Eye (tissue), 1 donor: ENCODE data around the gene CCDC178.
A peak's percentile ranks its signal among the peaks of the same experiment; 100 is the strongest.
"Not testable (repeated sequence)": the region's sequence is repeated elsewhere in the genome, so short reads cannot be mapped to it uniquely, and the experiment has no call there.

Source experiments
- DNase-seq: peaks from one replicate; pipeline ENCODE4 v3.0.0-alpha.2; 2015

The CCDC178 gene, protein sequence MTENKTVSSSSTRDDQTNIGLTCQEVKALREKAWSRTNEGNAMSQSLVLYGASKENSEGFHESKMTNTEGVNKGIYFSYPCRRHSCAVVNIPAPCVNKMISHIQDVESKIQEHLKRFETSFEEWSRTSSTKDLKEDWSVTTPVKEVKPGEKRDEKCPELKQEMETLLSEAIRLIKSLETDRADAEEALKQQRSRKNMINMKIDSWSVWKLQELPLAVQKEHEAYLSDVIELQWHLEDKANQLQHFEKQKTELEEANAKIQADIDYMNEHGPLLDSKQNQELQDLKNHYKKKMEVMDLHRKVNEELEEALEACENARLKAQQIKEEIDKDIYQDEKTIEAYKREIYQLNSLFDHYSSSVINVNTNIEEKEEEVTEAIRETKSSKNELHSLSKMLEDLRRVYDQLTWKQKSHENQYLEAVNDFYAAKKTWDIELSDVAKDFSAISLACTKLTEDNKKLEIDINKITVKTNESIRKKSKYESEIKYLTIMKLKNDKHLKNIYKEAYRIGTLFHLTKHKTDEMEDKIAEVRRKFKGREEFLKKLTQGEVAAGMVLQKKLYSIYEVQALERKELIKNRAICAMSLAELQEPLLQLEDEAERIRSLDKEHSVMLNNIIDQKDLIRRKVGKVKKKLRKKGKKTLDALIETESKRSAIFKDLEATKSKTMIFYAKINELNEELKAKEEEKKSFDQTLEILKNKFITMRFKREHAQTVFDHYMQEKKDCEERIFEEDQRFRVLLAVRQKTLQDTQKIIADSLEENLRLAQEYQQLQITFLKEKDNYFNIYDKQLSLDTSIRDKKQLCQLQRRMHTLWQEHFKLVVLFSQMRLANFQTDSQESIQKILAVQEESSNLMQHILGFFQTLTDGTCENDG

DNA sequence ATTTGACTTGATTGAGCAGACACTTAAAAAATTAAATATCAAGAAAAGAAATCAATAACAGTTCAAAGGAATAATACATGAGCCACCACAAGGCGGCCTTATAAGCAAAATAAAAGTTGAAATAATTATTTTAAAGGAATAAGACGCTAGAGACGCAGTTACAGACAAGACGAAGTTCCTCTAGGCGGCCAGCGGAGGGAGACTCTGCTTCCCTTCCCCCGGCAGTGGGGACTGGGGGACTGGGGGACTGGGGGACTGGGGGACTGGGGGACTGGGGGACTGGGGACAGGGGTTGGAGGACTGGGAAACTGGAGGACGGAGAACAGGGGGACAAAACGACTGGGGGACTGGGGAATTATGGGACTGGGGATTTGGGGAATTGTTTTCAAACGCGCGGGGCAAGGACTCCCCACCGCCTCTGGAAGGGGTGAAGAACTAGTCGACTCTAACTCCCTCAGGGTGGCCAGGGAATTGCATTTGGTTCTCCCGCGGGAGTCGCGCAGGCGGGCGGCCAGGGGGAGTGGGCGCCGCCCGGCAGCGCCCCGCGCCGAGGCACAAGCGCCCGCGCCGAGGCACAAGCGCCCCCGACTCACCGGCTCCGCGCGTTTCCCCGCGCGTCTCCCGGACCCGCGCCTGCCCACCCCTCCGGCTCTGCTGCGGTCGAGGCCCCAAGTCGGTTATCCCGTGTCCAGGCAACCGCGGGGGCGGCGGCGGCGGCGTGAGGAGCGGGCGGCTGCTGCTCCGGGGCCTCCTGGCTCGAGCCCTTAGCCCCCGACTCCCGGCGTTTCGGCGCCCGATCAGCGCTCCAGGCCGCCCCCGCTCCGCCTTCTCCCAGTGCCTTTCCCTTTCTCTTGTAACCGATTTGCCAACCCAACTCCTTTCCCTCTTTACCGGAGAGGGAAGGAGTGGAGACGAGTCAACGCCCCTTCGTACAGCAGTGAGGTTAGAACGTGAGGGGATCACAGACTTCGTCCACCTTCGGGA is at the start of gene CCDC178:
CCDC178 (minus strand) TSS at position 662 of the 984 bp plus-strand sequence. CDS start 28,633 bp downstream, outside the sequence.
- DNase-seq, result peak; percentile 82

DNA sequence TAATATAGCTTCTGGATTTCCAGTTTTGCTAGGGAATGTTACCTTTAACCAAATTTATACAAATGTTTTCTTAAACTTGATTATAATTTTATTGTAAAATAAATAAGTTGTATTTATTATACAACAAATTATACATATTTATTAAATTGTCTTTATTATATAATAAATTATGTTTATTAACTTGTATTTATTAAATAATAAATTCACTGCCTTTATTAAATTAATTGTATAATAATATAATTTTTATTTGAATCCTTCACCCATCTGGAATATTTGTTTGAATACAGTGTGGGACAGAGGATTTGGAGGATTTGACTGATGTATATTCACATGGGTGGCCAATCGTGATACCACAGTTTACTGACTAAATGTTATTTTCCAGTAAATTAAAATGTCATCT is 43.4 kb upstream of the CCDC178 start:
- DNase-seq, result no peak

DNA sequence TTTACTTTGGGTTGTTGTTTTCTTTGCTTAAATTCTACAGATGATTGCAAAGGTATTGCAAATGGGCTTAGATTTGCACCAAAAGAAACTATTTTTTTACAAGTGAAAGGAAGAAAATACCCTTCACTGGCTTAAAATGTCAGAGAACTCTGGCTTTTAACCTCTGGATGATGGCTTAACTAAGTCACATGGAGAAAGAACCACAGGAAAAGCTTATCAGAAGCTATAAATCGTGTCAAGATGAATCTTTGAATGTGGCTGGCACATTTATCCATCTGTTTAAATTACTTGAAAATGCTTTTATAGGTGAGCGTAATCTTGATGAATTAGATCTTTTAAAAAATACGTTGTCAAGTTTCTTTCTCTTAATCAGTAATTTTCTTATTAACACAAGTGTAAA is 32.0 kb upstream of the CCDC178 start:
- no peak for DNase-seq

DNA sequence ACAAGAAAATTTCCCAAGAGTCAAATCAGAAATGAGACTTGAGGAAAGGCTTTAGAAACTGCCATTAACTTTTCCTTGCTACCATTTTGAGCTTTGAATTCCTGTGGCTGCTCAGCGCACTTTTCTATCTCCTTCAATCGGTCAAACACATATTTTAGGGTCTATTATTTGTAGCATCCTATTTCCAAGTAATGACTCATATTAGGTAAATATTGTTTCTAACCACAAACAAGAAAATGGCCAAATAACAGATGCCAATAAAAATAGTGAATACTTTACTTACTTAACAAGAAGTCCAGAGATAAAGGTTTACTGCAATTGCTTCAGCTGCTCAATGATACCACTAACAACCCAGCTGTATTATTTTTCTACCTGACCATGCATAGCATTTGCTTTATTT is 29.7 kb upstream of the CCDC178 start:
- no peak for DNase-seq

DNA sequence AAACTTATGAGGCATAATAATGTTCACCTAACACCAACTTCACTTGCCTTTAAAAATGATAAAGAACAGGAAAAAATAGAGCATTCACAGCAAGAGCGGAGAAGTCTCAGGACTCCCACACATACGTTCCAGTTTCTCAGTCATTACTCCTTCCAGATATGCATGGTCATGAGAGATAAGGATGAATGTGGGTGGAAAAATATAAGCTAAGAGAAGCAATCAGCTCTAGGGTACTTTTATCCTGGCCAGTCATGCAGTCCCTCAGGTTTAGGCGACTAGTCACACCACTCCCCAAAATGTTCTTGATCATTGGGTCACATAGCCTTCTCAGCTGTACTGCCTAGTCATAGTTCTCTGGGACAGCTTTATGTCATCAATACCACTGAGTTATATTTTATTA is 29.2 kb upstream of the CCDC178 start:
- no peak for DNase-seq

DNA sequence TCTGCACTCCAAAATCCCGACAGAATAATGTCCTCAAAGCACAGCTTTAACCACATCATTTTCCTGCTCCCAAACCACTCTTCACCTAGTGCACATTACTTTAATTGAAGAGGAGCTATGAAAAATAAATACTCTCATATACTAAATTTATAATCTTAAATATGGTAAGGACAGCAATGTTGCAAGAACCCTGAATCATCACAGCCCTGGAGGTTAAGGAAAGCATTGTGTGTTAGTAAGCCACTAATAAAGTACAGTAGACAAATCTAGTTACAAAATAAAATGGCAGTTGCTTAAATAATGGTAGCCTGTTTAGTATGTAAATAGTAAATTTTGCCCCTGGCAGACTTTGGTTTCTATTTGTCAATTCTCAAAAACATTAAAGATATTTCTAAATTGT is 27.0 kb upstream of the CCDC178 start:
- no peak for DNase-seq

DNA sequence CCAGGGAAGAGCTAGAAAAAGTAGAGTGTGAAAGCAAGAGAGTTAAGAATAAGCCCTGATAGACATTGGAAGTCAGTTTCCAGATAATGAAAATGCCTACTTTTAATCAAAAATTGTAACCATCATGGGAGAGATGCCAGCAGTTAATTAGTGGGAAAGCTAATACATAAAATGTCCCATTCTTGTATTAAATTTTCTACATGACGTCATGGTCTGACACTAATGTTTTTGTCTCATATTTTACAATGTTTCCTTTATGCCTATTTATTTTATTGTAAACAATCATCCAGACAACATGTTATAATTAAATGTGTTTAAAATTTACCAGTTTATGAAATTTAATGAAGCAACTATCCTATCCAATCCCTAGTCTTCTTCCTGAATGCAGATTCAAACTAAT is 26.3 kb upstream of the CCDC178 start:
- no peak for DNase-seq

DNA sequence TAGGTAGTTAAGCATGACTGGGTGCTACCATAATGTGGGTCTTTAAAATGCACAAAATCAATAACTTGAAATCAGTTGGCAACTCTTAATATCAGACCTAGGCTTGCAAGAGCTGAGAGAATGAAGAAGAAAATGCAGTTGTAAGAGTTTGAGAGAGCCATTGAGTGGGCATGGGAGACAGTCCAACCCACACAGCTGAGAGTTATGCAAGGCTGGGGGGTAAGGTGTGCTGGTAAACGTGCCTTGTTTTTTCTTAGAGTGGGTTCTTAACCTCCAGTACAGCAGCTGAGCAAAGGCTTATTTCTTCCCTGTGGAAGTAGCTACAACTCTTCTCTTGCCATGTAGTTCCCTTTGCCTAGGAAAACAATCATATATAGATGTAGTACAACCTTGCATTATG is 20.2 kb upstream of the CCDC178 start:
- no peak for DNase-seq

DNA sequence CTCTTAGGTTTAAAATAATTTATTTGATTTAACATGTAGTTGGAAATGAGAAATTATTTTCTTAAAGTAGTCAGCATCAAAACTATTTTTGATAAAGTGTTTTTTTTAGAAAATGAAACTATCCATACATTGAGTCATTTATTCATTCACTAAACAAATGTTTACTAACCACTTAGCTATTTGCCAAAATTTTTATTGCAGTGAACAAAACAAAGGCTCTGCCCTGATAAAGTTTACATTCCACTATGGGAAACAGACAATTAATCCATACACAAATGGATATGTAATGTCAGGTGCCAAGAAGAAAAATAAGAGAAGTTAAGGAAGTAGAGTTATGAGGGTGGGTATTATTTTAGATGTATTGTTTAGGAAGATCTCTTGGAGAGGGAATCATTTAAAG is 19.1 kb upstream of the CCDC178 start:
- no peak for DNase-seq

DNA sequence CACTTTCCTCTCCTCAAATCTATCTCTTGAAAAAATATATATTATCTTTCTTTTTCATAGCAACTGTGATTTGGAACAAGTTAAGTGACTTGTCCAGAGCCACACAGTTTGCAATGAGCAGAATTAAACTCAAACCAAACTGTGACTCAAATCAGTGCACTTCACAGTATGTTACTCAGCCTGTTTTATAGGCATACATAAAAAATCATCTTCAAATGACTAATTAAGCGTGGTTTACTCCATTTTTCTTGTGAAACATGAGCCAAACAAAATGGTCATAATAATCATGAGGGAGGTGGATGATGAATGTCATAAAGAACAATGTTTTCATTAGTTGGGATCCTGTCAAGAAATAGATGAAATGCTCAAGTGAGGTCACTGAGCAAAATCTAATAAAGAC is 6.1 kb upstream of the CCDC178 start:
- no peak for DNase-seq

DNA sequence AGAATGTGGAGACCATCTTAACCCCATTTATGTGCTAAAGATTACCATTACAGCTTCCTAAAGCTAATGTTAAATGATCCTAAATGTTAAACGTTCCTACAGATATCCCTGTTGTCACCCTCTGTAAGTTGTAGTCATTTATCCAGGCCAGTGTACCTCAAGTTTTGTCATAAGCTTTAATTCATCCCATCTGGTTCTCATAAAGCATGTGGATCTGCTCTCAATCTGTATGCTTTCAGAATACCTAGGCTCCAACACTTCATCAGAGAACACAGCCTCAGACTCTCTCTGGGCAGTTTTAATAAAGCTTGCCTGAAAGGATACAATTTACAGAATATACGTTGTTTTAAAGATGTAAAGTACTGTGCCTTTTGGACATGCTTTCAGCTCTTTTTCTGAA is 4.2 kb upstream of the CCDC178 start:
- DNase-seq, result no peak

DNA sequence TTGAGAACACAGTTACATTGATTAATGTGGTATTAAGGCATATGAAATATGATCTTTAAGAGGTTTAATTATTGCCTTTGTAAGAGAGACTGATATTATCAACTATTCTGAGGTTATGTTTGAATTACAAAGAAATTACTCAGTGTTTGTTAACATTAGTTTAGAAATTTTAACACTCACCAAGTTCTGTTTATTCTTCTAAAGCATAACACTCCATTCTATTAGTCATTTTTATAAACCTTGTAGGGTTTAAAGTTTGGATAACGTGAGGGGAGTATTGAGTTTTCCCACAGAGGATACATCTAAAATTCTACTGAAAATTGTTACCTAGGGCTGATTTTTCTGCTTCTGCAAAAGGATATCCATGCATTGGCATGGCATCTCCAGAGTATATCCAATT is 7.7 kb downstream of the CCDC178 start:
- no peak for DNase-seq

DNA sequence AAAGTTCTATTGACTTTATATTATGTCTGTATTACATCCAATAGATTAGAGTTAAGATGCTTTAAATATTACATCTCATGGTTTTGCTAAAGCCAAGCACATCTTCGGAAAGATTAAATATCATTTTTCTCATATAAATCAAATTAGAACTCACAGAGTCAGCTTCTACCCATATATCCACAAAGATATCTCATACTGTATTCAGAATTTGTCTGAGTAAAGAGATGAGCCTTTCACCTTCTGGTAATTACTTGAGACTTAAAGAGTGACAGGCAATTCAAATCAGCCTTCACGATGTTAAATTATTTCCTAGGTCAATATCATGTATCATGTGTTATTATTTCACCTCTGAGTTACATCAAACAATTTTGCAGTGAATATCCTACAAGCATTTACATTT is 13.0 kb downstream of the CCDC178 start:
- no peak for DNase-seq

DNA sequence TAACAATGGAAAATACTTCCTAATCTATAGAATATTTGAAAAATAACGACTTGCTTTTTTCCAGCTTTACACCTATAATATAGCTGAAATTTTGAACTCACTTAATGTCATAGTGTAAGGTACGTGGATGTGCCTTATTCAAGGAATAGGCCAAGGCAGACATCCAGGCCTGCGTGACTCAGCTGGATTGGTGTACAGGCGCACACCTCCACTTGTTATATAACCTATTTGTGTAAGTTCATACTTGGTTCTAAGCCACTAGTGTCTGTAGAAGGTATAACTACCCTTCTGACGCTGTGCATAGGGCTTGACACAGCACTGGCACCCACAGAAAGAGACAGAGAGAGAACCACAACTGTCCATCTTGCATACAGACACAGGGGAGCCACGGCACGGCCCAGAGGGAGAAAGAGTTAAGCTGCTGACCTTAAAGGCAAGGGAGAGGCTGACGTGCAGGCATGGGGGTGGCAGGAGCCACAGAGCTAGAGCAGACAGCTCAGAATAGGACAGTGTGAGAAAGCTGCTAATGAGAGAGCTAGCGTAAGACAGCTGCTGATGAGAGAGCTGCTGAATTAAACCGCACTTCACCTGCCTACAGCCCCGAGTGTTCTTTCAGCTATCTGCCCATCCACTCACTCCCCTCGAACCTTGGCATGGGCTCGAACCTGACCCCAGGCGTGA is 16.1 kb downstream of the CCDC178 start:
- DNase-seq, result no peak

DNA sequence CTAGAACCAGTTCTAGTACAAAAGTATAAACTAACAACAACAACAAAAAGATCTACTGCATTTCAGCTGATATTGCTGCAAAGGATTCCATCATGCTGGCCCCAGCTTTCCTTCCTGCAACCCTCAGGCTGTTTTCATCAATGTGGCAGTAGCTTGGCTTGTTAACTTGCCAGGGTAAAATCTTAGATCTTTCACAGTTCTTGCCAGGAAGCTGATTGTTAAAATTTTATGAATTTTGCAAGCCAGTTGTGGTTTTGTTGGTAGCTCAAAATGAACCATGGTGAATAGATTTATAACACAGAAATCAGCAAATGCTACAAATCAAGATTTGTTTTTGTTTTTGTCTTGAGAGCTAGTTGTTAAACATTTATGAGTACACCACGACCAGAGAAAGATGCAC is 19.3 kb downstream of the CCDC178 start:
- no peak for DNase-seq

DNA sequence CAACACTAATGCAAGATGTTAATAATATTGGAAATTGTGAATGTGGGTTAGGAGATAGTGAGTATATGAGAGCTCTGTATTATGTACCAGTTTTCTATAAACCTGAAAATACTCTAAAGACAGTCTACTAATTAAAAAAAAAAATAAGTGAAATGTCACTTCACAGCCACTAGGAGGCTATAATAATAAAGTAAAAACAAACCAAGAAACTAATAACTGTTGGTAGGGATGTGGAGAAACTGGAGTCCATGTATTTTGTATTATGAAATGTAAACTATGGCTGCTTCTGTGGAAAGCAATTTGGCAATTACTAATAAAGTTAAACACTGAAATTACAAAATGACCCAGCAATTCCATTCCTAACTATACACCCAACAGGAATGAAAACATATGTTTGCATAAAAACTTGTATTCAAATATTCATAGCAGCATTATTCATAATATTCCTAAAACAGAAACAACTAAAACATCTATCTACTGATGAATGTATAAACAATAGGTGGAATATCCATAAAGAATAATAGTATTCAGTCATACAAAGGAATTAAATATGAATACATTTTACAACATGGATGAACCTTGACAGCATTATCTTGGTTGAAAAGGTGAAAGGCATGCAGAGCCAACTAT is 36.2 kb downstream of the CCDC178 start:
- DNase-seq, result no peak

DNA sequence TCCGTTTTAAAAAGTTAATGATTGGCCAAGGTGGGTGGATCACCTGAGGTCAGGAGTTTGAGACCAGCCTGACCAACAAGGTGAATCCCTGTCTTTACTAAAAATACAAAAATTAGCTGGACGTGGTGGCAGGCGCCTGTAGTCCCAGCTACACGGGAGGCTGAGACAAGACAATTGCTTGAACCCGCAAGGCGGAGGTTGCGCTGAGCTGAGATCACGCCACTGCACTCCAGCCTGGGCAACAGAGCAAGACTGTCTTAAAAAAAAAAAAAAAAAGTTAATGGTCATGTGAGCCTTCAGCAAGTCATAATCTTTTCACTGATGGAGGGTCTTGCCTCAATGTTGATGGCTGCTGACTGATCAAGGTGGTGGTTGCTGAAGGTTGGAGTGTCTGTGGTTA is 41.6 kb downstream of the CCDC178 start:
- DNase-seq, result not testable (repeated sequence)

DNA sequence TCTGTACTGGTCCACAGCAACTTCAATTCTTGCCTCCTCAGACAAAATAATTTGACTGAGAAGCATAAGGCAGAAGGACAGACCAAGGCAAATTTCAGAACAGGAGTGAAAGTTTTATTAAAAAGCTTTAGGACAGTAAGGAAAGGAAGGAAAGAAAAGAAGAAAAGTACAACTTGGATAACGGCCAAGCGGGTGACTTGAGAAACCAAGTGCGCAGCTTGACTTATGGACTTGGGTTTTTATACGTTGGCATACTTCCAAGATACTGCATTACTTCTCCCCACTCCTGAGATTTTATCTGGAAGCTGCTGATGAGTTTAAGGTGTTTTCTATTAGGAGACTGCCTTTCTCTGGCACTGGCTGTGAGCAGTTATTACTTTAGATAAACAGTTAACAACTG is 64.7 kb downstream of the CCDC178 start:
- DNase-seq, result no peak

DNA sequence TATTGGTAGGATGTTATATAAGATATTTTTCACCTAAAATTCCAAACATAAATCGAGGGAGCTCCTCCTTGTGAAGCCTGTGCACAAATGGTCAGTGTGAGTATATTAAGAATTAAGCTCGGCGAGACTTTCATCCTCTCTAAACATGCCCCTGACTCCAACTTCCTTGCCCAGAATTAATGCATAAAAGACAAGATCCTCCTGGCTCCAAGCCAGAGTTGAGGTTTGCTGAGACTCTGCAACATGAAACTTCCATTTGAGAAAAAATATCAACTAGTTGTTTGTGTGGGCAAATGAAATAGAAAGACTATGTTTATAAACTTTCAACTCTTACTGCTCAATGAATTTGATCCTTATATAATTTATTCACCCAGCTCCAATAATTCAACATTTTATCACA is 68.1 kb downstream of the CCDC178 start:
- peak; percentile 6 for DNase-seq

DNA sequence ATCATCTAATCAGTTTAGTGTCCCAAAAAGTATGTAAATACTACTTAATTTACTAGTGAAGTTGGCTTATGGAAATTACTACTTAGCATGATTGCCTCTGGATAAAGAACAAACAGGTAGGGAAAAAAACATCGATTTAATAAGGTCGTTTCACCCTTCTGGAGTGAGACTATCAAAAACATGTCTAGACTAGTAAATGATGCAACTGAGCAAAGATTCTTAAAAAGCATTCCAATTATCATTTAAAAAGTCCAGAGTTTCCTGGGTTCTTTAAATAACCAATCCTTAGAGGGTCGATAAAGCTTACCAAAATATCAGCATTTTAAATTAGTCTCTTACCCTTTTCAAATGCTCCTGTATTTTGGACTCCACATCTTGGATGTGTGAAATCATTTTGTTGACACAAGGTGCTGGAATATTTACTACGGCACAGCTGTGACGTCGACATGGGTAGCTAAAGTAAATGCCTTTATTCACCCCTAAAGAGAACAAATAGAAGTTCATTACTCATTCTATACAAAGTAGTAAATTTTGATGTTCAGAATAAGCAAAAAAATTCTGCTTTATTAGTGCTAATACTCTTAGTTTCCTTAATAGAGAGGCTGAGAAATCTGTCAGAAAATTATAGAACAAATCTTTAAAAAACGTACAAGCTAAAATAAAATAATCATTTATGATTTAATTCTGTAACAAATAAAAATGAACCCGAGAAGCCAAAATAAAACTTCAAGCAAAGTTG is 70.6 kb downstream of the CCDC178 start:
- no peak for DNase-seq

DNA sequence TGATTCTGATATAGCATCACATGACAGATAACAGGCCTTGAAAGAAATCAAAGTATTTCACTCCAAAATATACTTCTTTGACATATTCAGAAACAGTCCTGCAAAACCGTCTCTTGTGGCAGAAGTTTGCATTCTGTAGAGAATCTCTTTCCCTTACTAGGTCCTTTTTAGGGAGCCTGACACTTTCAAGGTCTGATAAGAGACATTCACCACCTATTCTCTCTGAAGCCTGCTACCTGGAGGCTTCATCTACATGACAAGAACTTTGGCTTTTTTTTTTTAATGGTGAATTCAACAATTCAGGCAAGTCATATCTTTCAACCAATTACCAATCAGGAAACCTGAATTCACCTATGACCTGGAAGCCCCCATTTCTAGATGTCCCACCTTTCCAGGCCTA is 83.8 kb downstream of the CCDC178 start:
- no peak for DNase-seq
